Ramos (cell line): ENCODE data around the gene KCNK15.

Experiments used
- in situ Hi-C: fragments of 300-500 bp; cut with MboI; formaldehyde crosslinking; loops from one replicate; pipeline ENCODE4 v1.14.3; 2022; ENCODE audit warnings: low sequenced_read_pairs; ENCODE audit not compliant: unreplicated experiment

KCNK15 gene

GRCh38 chr20:44714701-44715498 is 30.8 kb upstream of the KCNK15 start, which contains the start of gene CCN5:
TSS of gene CCN5 (plus strand) at chr20:44715369. CDS start at chr20:44715391, 22 bp downstream.
- in situ Hi-C loops = no loop called here

- in situ Hi-C loops = no loop called here
Observed at GRCh38 chr20:44715499-44716308, 30.0 kb upstream of the KCNK15 start.

GRCh38 chr20:44716309-44717106 is 29.2 kb upstream of the KCNK15 start:
- in situ Hi-C loops = no loop called here

GRCh38 chr20:44717986-44718385 is 27.7 kb upstream of the KCNK15 start:
- in situ Hi-C loops = no loop called here

GRCh38 chr20:44719841-44720240 is 25.8 kb upstream of the KCNK15 start:
- in situ Hi-C loops = no loop called here

- in situ Hi-C loops = no loop called here
Observed at GRCh38 chr20:44720621-44720996, 25.1 kb upstream of the KCNK15 start.

- in situ Hi-C loops = no loop called here
Observed at GRCh38 chr20:44720997-44721784, 24.5 kb upstream of the KCNK15 start.

- in situ Hi-C loops = no loop called here
Observed at GRCh38 chr20:44721785-44722054, 23.9 kb upstream of the KCNK15 start.

GRCh38 chr20:44722990-44723389 is 22.7 kb upstream of the KCNK15 start:
- in situ Hi-C loops = no loop called here

GRCh38 chr20:44723391-44723790 is 22.3 kb upstream of the KCNK15 start:
- in situ Hi-C loops = no loop called here

- in situ Hi-C loops = no loop called here
Observed at GRCh38 chr20:44723798-44724362, 21.8 kb upstream of the KCNK15 start.

- in situ Hi-C loops = no loop called here
Observed at GRCh38 chr20:44724423-44725091, 21.1 kb upstream of the KCNK15 start.

GRCh38 chr20:44725837-44726236 is 19.8 kb upstream of the KCNK15 start:
- in situ Hi-C loops = no loop called here

- in situ Hi-C loops = no loop called here
Observed at GRCh38 chr20:44727039-44727438, 18.6 kb upstream of the KCNK15 start.

GRCh38 chr20:44727651-44728050 is 18.0 kb upstream of the KCNK15 start:
- in situ Hi-C loops = no loop called here

- in situ Hi-C loops = no loop called here
Observed at GRCh38 chr20:44728801-44729443, 16.7 kb upstream of the KCNK15 start.

GRCh38 chr20:44730441-44730840 is 15.2 kb upstream of the KCNK15 start:
- in situ Hi-C loops = loop anchor here (5.0 kb wide), 1 partner anchor 43 kb away; no protein-coding TSS in a partner anchor

GRCh38 chr20:44731657-44732056 is 14.0 kb upstream of the KCNK15 start:
- in situ Hi-C loops = loop anchor here (5.0 kb wide), 1 partner anchor 44 kb away; no protein-coding TSS in a partner anchor

GRCh38 chr20:44732327-44732726 is 13.3 kb upstream of the KCNK15 start:
- in situ Hi-C loops = loop anchor here (5.0 kb wide), 1 partner anchor 45 kb away; no protein-coding TSS in a partner anchor
